HepG2 (cell line): Measurements from ENCODE around the gene MBOAT7. TPM values are rescaled to one million over a fixed set of nuclear protein-coding genes. Genes with fewer than 3 reads are reported as not detected.

Experiments
- ADNP ChIP-seq: sonication (generic); formaldehyde crosslinking; IDR thresholded peaks from 2 replicates; pipeline ENCODE4 v1.4.0; 2020; ENCODE audit warnings: missing genetic modification reagents
- BRCA1 ChIP-seq: sonication (generic); formaldehyde crosslinking; IDR thresholded peaks from 2 replicates; pipeline ENCODE4 v1.4.0; 2020; ENCODE audit warnings: missing genetic modification reagents
- CBFB ChIP-seq: sonication (generic); formaldehyde crosslinking; IDR thresholded peaks from 2 replicates; pipeline ENCODE4 v1.4.0; 2020; ENCODE audit warnings: missing genetic modification reagents
- ESRRA ChIP-seq: sonication (generic); formaldehyde crosslinking; IDR thresholded peaks from 2 replicates; pipeline ENCODE4 v1.5.1; 2020; ENCODE audit warnings: mild to moderate bottlenecking, low read depth, missing genetic modification reagents
- ETV6 ChIP-seq: sonication (generic); formaldehyde crosslinking; conservative IDR thresholded peaks from 2 replicates; pipeline ENCODE4 v1.4.0; 2020; ENCODE audit warnings: missing genetic modification reagents
- FOSL2 ChIP-seq: sonication (generic); formaldehyde crosslinking; IDR thresholded peaks from 2 replicates; pipeline ENCODE4 v1.4.0; 2020; ENCODE audit warnings: missing genetic modification reagents
- IRX3 ChIP-seq: sonication (generic); formaldehyde crosslinking; IDR thresholded peaks from 2 replicates; pipeline ENCODE4 v1.8.1; 2023; ENCODE audit warnings: mild to moderate bottlenecking, low read depth, missing genetic modification reagents, borderline replicate concordance
- JARID2 ChIP-seq: sonication (generic); formaldehyde crosslinking; IDR thresholded peaks from 2 replicates; pipeline ENCODE4 v1.8.1; 2023; ENCODE audit warnings: missing genetic modification reagents, inconsistent platforms; ENCODE audit not compliant: insufficient replicate concordance
- KDM5A ChIP-seq: fragments of 200-600 bp; sonication (generic); IDR thresholded peaks from 2 replicates; pipeline ENCODE4 v1.7.0; 2018; ENCODE audit warnings: antibody characterized with exemption, mild to moderate bottlenecking, low read length, borderline replicate concordance
- MAF1 ChIP-seq: sonication (generic); formaldehyde crosslinking; IDR thresholded peaks from 2 replicates; pipeline ENCODE4 v1.5.0; 2020; ENCODE audit warnings: missing genetic modification reagents, borderline replicate concordance
- MIXL1 ChIP-seq: IDR thresholded peaks from 2 replicates; pipeline ENCODE4 v1.6.1; 2016
- NFE2 ChIP-seq: sonication (generic); formaldehyde crosslinking; IDR thresholded peaks from 2 replicates; pipeline ENCODE4 v1.4.0; 2020; ENCODE audit warnings: missing genetic modification reagents
- NFYC ChIP-seq: IDR thresholded peaks from 2 replicates; pipeline ENCODE4 v1.6.1; 2016; ENCODE audit warnings: missing genetic modification reagents, missing compliant biosample characterization
- ONECUT2 ChIP-seq: sonication (generic); formaldehyde crosslinking; IDR thresholded peaks from 2 replicates; pipeline ENCODE4 v1.4.0; 2020; ENCODE audit warnings: missing genetic modification reagents
- SP140L ChIP-seq: sonication (generic); formaldehyde crosslinking; IDR thresholded peaks from 2 replicates; pipeline ENCODE4 v1.4.0; 2020; ENCODE audit warnings: missing genetic modification reagents, borderline replicate concordance
- SPEN ChIP-seq: sonication (generic); formaldehyde crosslinking; IDR thresholded peaks from 2 replicates; pipeline ENCODE4 v1.5.1; 2020; ENCODE audit warnings: low read depth, mild to moderate bottlenecking, missing genetic modification reagents
- XBP1 ChIP-seq: sonication (generic); formaldehyde crosslinking; IDR thresholded peaks from 2 replicates; pipeline ENCODE4 v1.5.0; 2020; ENCODE audit warnings: missing genetic modification reagents
- ZNF225 ChIP-seq: sonication (generic); formaldehyde crosslinking; IDR thresholded peaks from 2 replicates; pipeline ENCODE4 v1.4.0; 2020; ENCODE audit warnings: mild to moderate bottlenecking, missing genetic modification reagents
- ZNF253 ChIP-seq: sonication (generic); formaldehyde crosslinking; IDR thresholded peaks from 2 replicates; pipeline ENCODE4 v1.8.0; 2022; ENCODE audit warnings: mild to moderate bottlenecking, missing genetic modification reagents, borderline replicate concordance
- ZNF274 ChIP-seq: sonication (generic); formaldehyde crosslinking; IDR thresholded peaks from 2 replicates; pipeline ENCODE4 v1.5.1; 2020; ENCODE audit warnings: mild to moderate bottlenecking, missing genetic modification reagents
- ZNF451 ChIP-seq: sonication (generic); formaldehyde crosslinking; IDR thresholded peaks from 2 replicates; pipeline ENCODE4 v1.5.0; 2020; ENCODE audit warnings: mild to moderate bottlenecking, missing genetic modification reagents
- ZNF460 ChIP-seq: sonication (generic); formaldehyde crosslinking; IDR thresholded peaks from 2 replicates; pipeline ENCODE4 v1.5.1; 2020; ENCODE audit warnings: missing genetic modification reagents, mild to moderate bottlenecking, borderline replicate concordance
- ZNF557 ChIP-seq: sonication (generic); formaldehyde crosslinking; IDR thresholded peaks from 2 replicates; pipeline ENCODE4 v1.4.0; 2020; ENCODE audit warnings: missing genetic modification reagents
- ZNF605 ChIP-seq: sonication (generic); formaldehyde crosslinking; IDR thresholded peaks from 2 replicates; pipeline ENCODE4 v1.8.0; 2022; ENCODE audit warnings: mild to moderate bottlenecking, missing genetic modification reagents
- ZNF766 ChIP-seq: sonication (generic); formaldehyde crosslinking; IDR thresholded peaks from 2 replicates; pipeline ENCODE4 v1.5.0; 2020; ENCODE audit warnings: missing genetic modification reagents, borderline replicate concordance
- polyA plus RNA-seq, 8 experiments: library from polyadenylated mRNA; depleted of rRNA in 3 of 8; stranded (reverse) in 7 of 8; unstranded in 1 of 8; fragments of >200 nt; fragmentation: Illumina TruSeq in 4 of 8; extraction: Trizol in 4 of 8; gene quantifications; 2 replicates each; pipeline versions ENCODE4 v1.2.1 to v1.2.3, GENCODE V29; 2011 to 2016; ENCODE audit warnings: low read depth in 4 of 8, missing spikeins in 1 of 8, mixed read lengths in 1 of 8; ENCODE audit not compliant: insufficient read depth in 1 of 8
- total RNA-seq, 5 experiments: library from RNA; depleted of rRNA; stranded (reverse); fragments of >200 nt; fragmentation: Illumina TruSeq; extraction: Trizol; gene quantifications; 2 replicates each; pipeline ENCODE4 v1.2.3, GENCODE V29; 2016; ENCODE audit warnings: low read depth in 1 of 5
- TF ChIP-seq, protein P1 (sequence below): IDR thresholded peaks from 2 replicates; pipeline ENCODE4 v1.6.1; 2016; ENCODE audit warnings: missing genetic modification reagents, missing compliant biosample characterization
- TF ChIP-seq, protein P2 (sequence below): sonication (generic); formaldehyde crosslinking; IDR thresholded peaks from 2 replicates; pipeline ENCODE4 v1.8.0; 2022; ENCODE audit warnings: missing genetic modification reagents, low read depth, mild to moderate bottlenecking, borderline replicate concordance
- TF ChIP-seq, protein P3 (sequence below): sonication (generic); formaldehyde crosslinking; IDR thresholded peaks from 2 replicates; pipeline ENCODE4 v1.5.0; 2020; ENCODE audit warnings: mild to moderate bottlenecking, missing genetic modification reagents, moderate library complexity

Gene MBOAT7
- total and polyA plus RNA-seq, 2 of the 13 experiments (the other 11 are each of a cell fraction or from before 2014, with no cell fraction given) = 22.2 to 25.5 TPM

- TF ChIP-seq ZNF605 (CRISPR knock-in tag) (peak; percentile 8; the same call in 1 of the 2 replicates), JARID2 (CRISPR knock-in tag) (peak; percentile 26), ONECUT2 (CRISPR knock-in tag) (no peak), ZNF766 (no peak), IRX3 (peak; percentile 73; the same call in 1 of the 2 replicates), XBP1 (CRISPR knock-in tag) (no peak), ESRRA (0 out of 2 replicates have a peak, but pooled peaks have one; percentile 24), BRCA1 (CRISPR knock-in tag) (no peak), SP140L (no peak), FOSL2 (CRISPR knock-in tag) (no peak; the same call in 1 of the 2 replicates), NFE2 (CRISPR knock-in tag) (no peak), ETV6 (no peak), ZNF253 (no peak), CBFB (CRISPR knock-in tag) (peak; percentile 74; the same call in 1 of the 2 replicates), MAF1 (CRISPR knock-in tag) (0 out of 2 replicates have a peak, but pooled peaks have one; percentile 28), MIXL1 (CRISPR knock-in tag) (0 out of 2 replicates have a peak, but pooled peaks have one; percentile 13), ZNF451 (CRISPR knock-in tag) (0 out of 2 replicates have a peak, but pooled peaks have one; percentile 30), ZNF557 (CRISPR knock-in tag) (0 out of 2 replicates have a peak, but pooled peaks have one; percentile 25), KDM5A (peak; percentile 52; the same call in 1 of the 2 replicates), SPEN (CRISPR knock-in tag) (peak; percentile 59; the same call in 1 of the 2 replicates), NFYC (peak; percentile 98), ZNF274 (CRISPR knock-in tag) (no peak), ZNF460 (no peak), ADNP (CRISPR knock-in tag) (no peak), ZNF225 (CRISPR knock-in tag) (no peak)
- TF ChIP-seq, protein P1, sequence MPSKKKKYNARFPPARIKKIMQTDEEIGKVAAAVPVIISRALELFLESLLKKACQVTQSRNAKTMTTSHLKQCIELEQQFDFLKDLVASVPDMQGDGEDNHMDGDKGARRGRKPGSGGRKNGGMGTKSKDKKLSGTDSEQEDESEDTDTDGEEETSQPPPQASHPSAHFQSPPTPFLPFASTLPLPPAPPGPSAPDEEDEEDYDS (CRISPR knock-in tag) = peak; percentile 88
- TF ChIP-seq, protein P2, sequence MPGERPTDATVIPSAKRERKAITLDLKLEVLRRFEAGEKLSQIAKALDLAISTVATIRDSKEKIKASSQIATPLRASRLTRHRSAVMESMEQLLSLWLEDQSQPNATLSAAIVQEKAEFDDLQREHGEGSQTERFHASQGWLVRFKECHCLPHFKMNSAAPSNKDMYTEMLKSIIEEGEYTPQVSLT (CRISPR knock-in tag) = no peak
- TF ChIP-seq, protein P3, sequence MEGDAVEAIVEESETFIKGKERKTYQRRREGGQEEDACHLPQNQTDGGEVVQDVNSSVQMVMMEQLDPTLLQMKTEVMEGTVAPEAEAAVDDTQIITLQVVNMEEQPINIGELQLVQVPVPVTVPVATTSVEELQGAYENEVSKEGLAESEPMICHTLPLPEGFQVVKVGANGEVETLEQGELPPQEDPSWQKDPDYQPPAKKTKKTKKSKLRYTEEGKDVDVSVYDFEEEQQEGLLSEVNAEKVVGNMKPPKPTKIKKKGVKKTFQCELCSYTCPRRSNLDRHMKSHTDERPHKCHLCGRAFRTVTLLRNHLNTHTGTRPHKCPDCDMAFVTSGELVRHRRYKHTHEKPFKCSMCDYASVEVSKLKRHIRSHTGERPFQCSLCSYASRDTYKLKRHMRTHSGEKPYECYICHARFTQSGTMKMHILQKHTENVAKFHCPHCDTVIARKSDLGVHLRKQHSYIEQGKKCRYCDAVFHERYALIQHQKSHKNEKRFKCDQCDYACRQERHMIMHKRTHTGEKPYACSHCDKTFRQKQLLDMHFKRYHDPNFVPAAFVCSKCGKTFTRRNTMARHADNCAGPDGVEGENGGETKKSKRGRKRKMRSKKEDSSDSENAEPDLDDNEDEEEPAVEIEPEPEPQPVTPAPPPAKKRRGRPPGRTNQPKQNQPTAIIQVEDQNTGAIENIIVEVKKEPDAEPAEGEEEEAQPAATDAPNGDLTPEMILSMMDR (CRISPR knock-in tag) = peak; percentile 68
Observed at GRCh38 chr19:54159352-54160181, 29.8 kb downstream of the MBOAT7 start, which contains the start of gene LENG1 (continued).
